HepG2 (cell line): ENCODE results near the gene SHPK. TPM values are rescaled to one million over a fixed set of nuclear protein-coding genes. Genes with fewer than 3 reads are reported as not detected.

Source experiments
- ATF2 ChIP-seq: sonication (generic); formaldehyde crosslinking; IDR thresholded peaks from 2 replicates; pipeline ENCODE4 v1.4.0; 2020; ENCODE audit warnings: missing genetic modification reagents
- ATF4 ChIP-seq, 2 experiments: fragments of 450-650 bp in 1 of 2; sonication (generic) in 1 of 2; formaldehyde crosslinking; IDR thresholded peaks; 2 replicates each; pipeline versions ENCODE4 v1.5.0 to v1.8.0; 2020 to 2022; ENCODE audit warnings: mild to moderate bottlenecking in 1 of 2, missing genetic modification reagents in 1 of 2
- ESRRA ChIP-seq: sonication (generic); formaldehyde crosslinking; IDR thresholded peaks from 2 replicates; pipeline ENCODE4 v1.5.1; 2020; ENCODE audit warnings: mild to moderate bottlenecking, low read depth, missing genetic modification reagents
- GMEB2 ChIP-seq: IDR thresholded peaks from 2 replicates; pipeline ENCODE4 v1.6.1; 2016; ENCODE audit warnings: missing biosample characterization, missing genetic modification reagents, low read depth
- JDP2 ChIP-seq: sonication (generic); formaldehyde crosslinking; IDR thresholded peaks from 2 replicates; pipeline ENCODE4 v1.8.1; 2022; ENCODE audit warnings: missing genetic modification reagents, borderline replicate concordance
- NCOR1 ChIP-seq: fragments of 200-600 bp; sonication (generic); IDR thresholded peaks from 2 replicates; pipeline ENCODE4 v1.7.0; 2017; ENCODE audit warnings: antibody characterized with exemption, low read length, borderline replicate concordance
- NONO ChIP-seq, 2 experiments: fragments of 450-650 bp in 1 of 2; sonication (generic) in 1 of 2; formaldehyde crosslinking in 1 of 2; IDR thresholded peaks in 1 of 2; conservative IDR thresholded peaks in 1 of 2; 2 replicates each; pipeline versions ENCODE4 v1.6.1 to v1.8.0; 2017 to 2022; ENCODE audit warnings: mild to moderate bottlenecking in 1 of 2, missing genetic modification reagents in 1 of 2, moderate library complexity in 1 of 2
- SATB2 ChIP-seq: sonication (generic); formaldehyde crosslinking; IDR thresholded peaks from 2 replicates; pipeline ENCODE4 v1.5.0; 2020; ENCODE audit warnings: missing genetic modification reagents
- ZBTB37 ChIP-seq: sonication (generic); formaldehyde crosslinking; IDR thresholded peaks from 2 replicates; pipeline ENCODE4 v1.4.0; 2020; ENCODE audit warnings: mild to moderate bottlenecking, missing genetic modification reagents
- ZNF230 ChIP-seq: sonication (generic); formaldehyde crosslinking; IDR thresholded peaks from 2 replicates; pipeline ENCODE4 v1.4.0; 2020; ENCODE audit warnings: mild to moderate bottlenecking, missing genetic modification reagents
- ZNF367 ChIP-seq: sonication (generic); formaldehyde crosslinking; IDR thresholded peaks from 2 replicates; pipeline ENCODE4 v1.4.0; 2020; ENCODE audit warnings: missing genetic modification reagents, borderline replicate concordance
- ZNF570 ChIP-seq: sonication (generic); formaldehyde crosslinking; IDR thresholded peaks from 2 replicates; pipeline ENCODE4 v1.4.0; 2020; ENCODE audit warnings: mild to moderate bottlenecking, missing genetic modification reagents, borderline replicate concordance
- ZNF609 ChIP-seq: sonication (generic); formaldehyde crosslinking; IDR thresholded peaks from 2 replicates; pipeline ENCODE4 v1.4.0; 2020; ENCODE audit warnings: mild to moderate bottlenecking, missing genetic modification reagents, borderline replicate concordance
- ZNF652 ChIP-seq: IDR thresholded peaks from 2 replicates; pipeline ENCODE4 v1.6.1; 2016; ENCODE audit warnings: low read depth, borderline replicate concordance
- polyA plus RNA-seq, 8 experiments: library from polyadenylated mRNA; depleted of rRNA in 3 of 8; stranded (reverse) in 7 of 8; unstranded in 1 of 8; fragments of >200 nt; fragmentation: Illumina TruSeq in 4 of 8; extraction: Trizol in 4 of 8; gene quantifications; 2 replicates each; pipeline versions ENCODE4 v1.2.1 to v1.2.3, GENCODE V29; 2011 to 2016; ENCODE audit warnings: low read depth in 4 of 8, missing spikeins in 1 of 8, mixed read lengths in 1 of 8; ENCODE audit not compliant: insufficient read depth in 1 of 8
- total RNA-seq, 5 experiments: library from RNA; depleted of rRNA; stranded (reverse); fragments of >200 nt; fragmentation: Illumina TruSeq; extraction: Trizol; gene quantifications; 2 replicates each; pipeline ENCODE4 v1.2.3, GENCODE V29; 2016; ENCODE audit warnings: low read depth in 1 of 5

SHPK gene
- total and polyA plus RNA-seq, 2 of the 13 experiments (the other 11 are each of a cell fraction or from before 2014, with no cell fraction given) = 16.2 to 30.9 TPM

GRCh38 chr17:3641717-3642486 lies 5.9 kb upstream of the SHPK start (continued):
- TF ChIP-seq ZNF609 (CRISPR knock-in tag) (peak; percentile 71), ZNF570 (CRISPR knock-in tag) (no peak), ZNF367 (CRISPR knock-in tag) (no peak), ATF2 (CRISPR knock-in tag) (no peak), JDP2 (no peak), NCOR1 (peak; percentile 34; the same call in 1 of the 2 replicates), SATB2 (CRISPR knock-in tag) (no peak), ZBTB37 (CRISPR knock-in tag) (no peak), GMEB2 (no peak), ATF4 (CRISPR knock-in tag; IDR thresholded peaks at IDR 0.05) (peak in 1 of 2 experiments; percentile 51; a peak in 2 of 4 replicates), ZNF652 (CRISPR knock-in tag) (no peak), NONO (IDR thresholded peaks at IDR 0.05) (no peak), NONO (CRISPR knock-in tag; conservative IDR thresholded peaks at IDR 0.05) (no peak; the same call in 1 of the 2 replicates), ZNF230 (CRISPR knock-in tag) (no peak), ESRRA (CRISPR knock-in tag) (no peak)
